ENCODE measurements around the gene PPARA. TPM values are rescaled to one million over a fixed set of nuclear protein-coding genes. Genes with fewer than 3 reads are reported as not detected.

The PPARA gene
- total and polyA plus RNA-seq, 2 of the 4 experiments (the other 2 are of a cell fraction) = 3.1 to 7.0 TPM

- BruUV-seq (replicated peaks) = no TSS peak
- intact Hi-C loops (cut with micrococcal nuclease) = no loop called here
- no peak overlapping the region for H3K23ac ChIP-seq (ENCODE audit: low read depth, low read length)
- H3K4ac ChIP-seq (ENCODE audit: low read depth, low read length) = no peak overlapping the region
- H3K14ac ChIP-seq (replicated peaks; ENCODE audit: low read depth, low read length) = no peak overlapping the region
- peaks cover 4% of the 10 kb centered on the region; the same call in 1 of the 2 replicates for H3K4me1 ChIP-seq (ENCODE audit: control insufficient read depth, insufficient read depth, low read length)
- no peaks in the 10 kb centered on the region for H3K27me3 ChIP-seq (ENCODE audit: control insufficient read depth, insufficient read depth, low read length)
- no peak overlapping the region for H4K91ac ChIP-seq (ENCODE audit: insufficient read depth, low read depth, low read length)
- H3K9ac ChIP-seq (ENCODE audit: low read depth, low read length) = no peak overlapping the region
- H3K4me3 ChIP-seq (ENCODE audit: insufficient read depth, low read depth, low read length) = no peak overlapping the region
- no peak overlapping the region for H2AK5ac ChIP-seq (ENCODE audit: low read depth, low read length)
- ChIA-PET POLR2A (ENCODE audit: unreplicated experiment) (no interaction called here), CTCF (no interaction called here)
- no peak overlapping the region for H3K56ac ChIP-seq (ENCODE audit: extremely low read depth, insufficient read depth, low read length)
- TF ChIP-seq POLR2A (IDR thresholded peaks at IDR 0.05; ENCODE audit: low read depth, low read length) (no peak), CTCF (conservative IDR thresholded peaks at IDR 0.05; ENCODE audit: low read depth, low read length) (no peak), NFE2L2 (IDR thresholded peaks at IDR 0.05; ENCODE audit: low read depth, low read length) (no peak), CEBPB (IDR thresholded peaks at IDR 0.05; ENCODE audit: low read depth, low read length) (no peak), MAZ (IDR thresholded peaks at IDR 0.05; ENCODE audit: borderline replicate concordance, low read depth, low read length) (no peak), FOS (IDR thresholded peaks at IDR 0.05; ENCODE audit: low read depth, low read length) (no peak), MXI1 (IDR thresholded peaks at IDR 0.05; ENCODE audit: borderline replicate concordance, low read depth, low read length) (no peak), USF2 (IDR thresholded peaks at IDR 0.05; ENCODE audit: low read depth, low read length) (no peak), BHLHE40 (IDR thresholded peaks at IDR 0.05; ENCODE audit: low read depth, low read length) (no peak)
- no peak overlapping the region for H4K8ac ChIP-seq (ENCODE audit: low read depth in 2 of 2, low read length in 2 of 2)
- in situ Hi-C loops (cut with MboI; ENCODE audit: low sequenced_read_pairs) = no loop called here
- no peak overlapping the region for H2BK20ac ChIP-seq (ENCODE audit: low read depth, low read length)
- peaks cover 3% of the 10 kb centered on the region; the same call in 1 of the 2 replicates for H3K36me3 ChIP-seq (ENCODE audit: control insufficient read depth, insufficient read depth, low read length)
- H3K4me2 ChIP-seq (ENCODE audit: low read depth, low read length) = no peak overlapping the region
- H3K79me1 ChIP-seq (ENCODE audit: low read depth in 1 of 2, low read length in 2 of 2) = peaks cover 0 to 15% of the 10 kb centered on the region in 2 experiments; a peak in 2 of 4 replicates
- H2AK9ac ChIP-seq (replicated peaks; ENCODE audit: low read depth, low read length, poor library complexity) = no peak overlapping the region
- H4K5ac ChIP-seq (ENCODE audit: low read depth, low read length) = no peak overlapping the region
- H4K20me1 ChIP-seq (ENCODE audit: insufficient read depth, low read length) = peaks cover 4% of the 10 kb centered on the region
- dilution Hi-C loops (cut with HindIII; ENCODE audit: low sequenced_read_pairs, unreplicated experiment) = no loop called here
- no peak overlapping the region for H2AFZ ChIP-seq (replicated peaks; ENCODE audit: low read length, poor library complexity)
- ATAC-seq (ENCODE audit: low read depth) = no peak
- no peak overlapping the region for H2BK120ac ChIP-seq (ENCODE audit: low read depth, low read length)
- no peak for DNase-seq
- no peak overlapping the region for H2BK5ac ChIP-seq (ENCODE audit: low read depth, low read length, poor library complexity, severe bottlenecking)
- no peak overlapping the region for H3K18ac ChIP-seq (ENCODE audit: low read depth, low read length)
- H3K9me3 ChIP-seq (ENCODE audit: control insufficient read depth, insufficient read depth, low read length) = 0 out of 2 replicates have a peak, but pooled peaks cover 2% of the 10 kb centered on the region
- no peak overlapping the region for H3K27ac ChIP-seq (ENCODE audit: insufficient read depth, low read length)
- no CpG with 5 or more reads among the region's 5 CpGs for WGBS, 2 experiments (ENCODE audit: extremely low coverage in 2 of 2, insufficient read length in 1 of 2)
- no peak overlapping the region for H2BK15ac ChIP-seq (ENCODE audit: low read depth, low read length)
- peaks cover 16% of the 10 kb centered on the region for H3K9me1 ChIP-seq (ENCODE audit: insufficient read depth, low read length)
These were observed 42.1 kb downstream of the PPARA start for GRCh38 chr22:46192210-46192993.

All from IMR-90 (cell line).